Thoracic aorta (tissue), 2 donors: ENCODE results near the gene PCDHA1. TPM values are rescaled to one million over a fixed set of nuclear protein-coding genes. Genes with fewer than 3 reads are reported as not detected.

Experiments used
- ATAC-seq: fragments of 150-250 bp; one replicate; pipeline ENCODE4 v1.8.0; 2017; ENCODE audit warnings: low read depth; ENCODE audit not compliant: insufficient number of reproducible peaks, low FRiP score
- DNase-seq: peaks from one replicate; pipeline ENCODE4 v3.0.0-alpha.2; 2020; ENCODE audit warnings: low spot score
- H3K27ac ChIP-seq, 2 donors: fragments of 200-600 bp; sonication (generic); 1 replicate in 1 of 2; 2 replicates in 1 of 2; pipeline ENCODE4 v1.5.1; 2016; ENCODE audit warnings: mild to moderate bottlenecking in 2 of 2, moderate library complexity in 2 of 2
- H3K27me3 ChIP-seq: fragments of 200-600 bp; sonication (generic); replicated peaks from 2 replicates; pipeline ENCODE4 v1.6.0; 2016; ENCODE audit warnings: mild to moderate bottlenecking; ENCODE audit not compliant: insufficient read depth
- H3K36me3 ChIP-seq: fragments of 200-600 bp; sonication (generic); one replicate; pipeline ENCODE4 v1.5.1; 2016
- H3K4me1 ChIP-seq, 2 donors: fragments of 200-600 bp; sonication (generic); 1 replicate in 1 of 2; 2 replicates in 1 of 2; pipeline versions ENCODE4 v1.5.1 to v1.6.0; 2016; ENCODE audit warnings: low read depth in 2 of 2, mild to moderate bottlenecking in 1 of 2; ENCODE audit not compliant: control insufficient read depth in 1 of 2
- H3K4me3 ChIP-seq: fragments of 200-600 bp; sonication (generic); 2 replicates; pipeline ENCODE4 v1.5.1; 2016; ENCODE audit warnings: mild to moderate bottlenecking
- H3K9me3 ChIP-seq: fragments of 200-600 bp; sonication (generic); 2 replicates; pipeline ENCODE4 v1.5.1; 2016
- total RNA-seq, 2 donors: library from RNA; depleted of rRNA; stranded (reverse); fragments of >200 nt; gene quantifications; one replicate each; pipeline versions ENCODE4 v1.1.0 to v1.2.3, GENCODE V29; 2016
- TF ChIP-seq, protein P1 (sequence below): fragments of 200-600 bp; sonication (generic); IDR thresholded peaks from one replicate; pipeline ENCODE4 v1.5.1; 2019; ENCODE audit warnings: antibody characterized with exemption

PCDHA1 gene
- total RNA-seq, 2 donors from 2014 or later = not detected

DNA sequence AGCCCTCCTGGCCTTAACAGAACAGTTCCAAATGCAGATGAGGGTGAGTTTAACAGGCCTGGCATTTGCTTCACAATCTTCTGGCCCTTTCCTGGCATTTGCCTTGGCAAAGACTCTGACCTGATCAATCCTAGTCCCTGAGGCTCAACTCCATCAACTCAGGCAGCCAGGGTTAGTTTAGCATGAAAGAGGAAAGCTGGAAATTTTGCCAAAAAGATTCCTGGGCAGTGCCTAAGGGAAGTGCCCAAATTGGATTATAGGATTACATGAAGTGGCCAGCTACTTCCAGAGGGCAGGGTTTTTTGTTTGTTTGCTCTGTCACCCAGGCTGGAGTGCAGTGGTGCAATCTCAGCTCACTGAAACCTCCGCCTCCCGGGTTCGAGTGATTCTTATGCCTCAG is 217.1 kb downstream of the PCDHA1 start:
- Histone ChIP-seq H3K36me3 (no peaks in the 10 kb centered on the region), H3K4me3 (no peak overlapping the region), H3K27me3 (no peaks in the 10 kb centered on the region), H3K9me3 (no peaks in the 10 kb centered on the region), H3K27ac (no peak overlapping the region), H3K4me1 (peaks cover 5 to 8% of the 10 kb centered on the region in 2 donors)
- DNase-seq (no peak), ATAC-seq (no peak)
- TF ChIP-seq, protein P1, sequence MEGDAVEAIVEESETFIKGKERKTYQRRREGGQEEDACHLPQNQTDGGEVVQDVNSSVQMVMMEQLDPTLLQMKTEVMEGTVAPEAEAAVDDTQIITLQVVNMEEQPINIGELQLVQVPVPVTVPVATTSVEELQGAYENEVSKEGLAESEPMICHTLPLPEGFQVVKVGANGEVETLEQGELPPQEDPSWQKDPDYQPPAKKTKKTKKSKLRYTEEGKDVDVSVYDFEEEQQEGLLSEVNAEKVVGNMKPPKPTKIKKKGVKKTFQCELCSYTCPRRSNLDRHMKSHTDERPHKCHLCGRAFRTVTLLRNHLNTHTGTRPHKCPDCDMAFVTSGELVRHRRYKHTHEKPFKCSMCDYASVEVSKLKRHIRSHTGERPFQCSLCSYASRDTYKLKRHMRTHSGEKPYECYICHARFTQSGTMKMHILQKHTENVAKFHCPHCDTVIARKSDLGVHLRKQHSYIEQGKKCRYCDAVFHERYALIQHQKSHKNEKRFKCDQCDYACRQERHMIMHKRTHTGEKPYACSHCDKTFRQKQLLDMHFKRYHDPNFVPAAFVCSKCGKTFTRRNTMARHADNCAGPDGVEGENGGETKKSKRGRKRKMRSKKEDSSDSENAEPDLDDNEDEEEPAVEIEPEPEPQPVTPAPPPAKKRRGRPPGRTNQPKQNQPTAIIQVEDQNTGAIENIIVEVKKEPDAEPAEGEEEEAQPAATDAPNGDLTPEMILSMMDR = no peak

DNA sequence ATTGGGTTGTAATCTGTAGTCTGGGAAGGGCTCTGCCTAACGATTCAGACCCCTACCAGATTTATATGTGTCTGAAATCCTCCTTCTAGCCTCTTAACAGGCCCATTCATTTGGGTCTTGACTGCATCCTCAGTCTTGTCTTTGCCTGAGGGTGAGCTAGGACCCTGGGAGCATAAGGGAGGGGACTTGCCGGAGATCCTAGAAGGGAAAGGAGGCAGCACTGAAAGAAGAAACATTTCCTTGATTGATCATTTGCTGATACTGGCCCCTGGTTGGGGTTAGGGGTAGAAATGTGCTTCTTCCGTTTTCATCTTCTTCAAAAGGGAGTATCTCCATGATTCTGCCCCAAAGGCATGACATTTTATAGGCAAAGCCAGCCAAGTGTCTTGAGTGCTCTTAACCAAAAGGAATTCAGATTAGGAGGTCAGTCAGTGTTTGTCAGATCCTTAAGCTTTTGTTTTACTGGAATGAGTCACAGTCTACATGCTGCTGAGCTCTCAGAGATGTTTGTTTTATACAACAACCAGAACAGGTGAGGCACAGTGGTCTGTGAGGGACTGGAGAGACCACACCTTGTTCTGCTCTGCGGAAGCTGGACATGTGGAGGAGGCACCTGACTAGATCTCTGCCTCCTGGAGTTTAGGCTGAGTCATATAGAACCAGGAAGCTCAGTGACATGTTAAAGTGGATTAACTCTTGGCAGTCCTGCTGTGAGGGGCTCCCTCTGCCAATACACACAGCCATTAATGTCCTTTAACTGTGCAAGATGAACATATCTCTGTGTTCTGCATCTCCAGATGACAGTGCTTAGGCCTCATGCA is 218.1 kb downstream of the PCDHA1 start:
- Histone ChIP-seq H3K27me3 (no peaks in the 10 kb centered on the region), H3K27ac (no peak overlapping the region), H3K9me3 (no peaks in the 10 kb centered on the region), H3K4me1 (peaks cover 5 to 8% of the 10 kb centered on the region in 2 donors), H3K36me3 (no peaks in the 10 kb centered on the region), H3K4me3 (no peak overlapping the region)
- no peak for ATAC-seq
- no peak for DNase-seq
- TF ChIP-seq, protein P1 = no peak

DNA sequence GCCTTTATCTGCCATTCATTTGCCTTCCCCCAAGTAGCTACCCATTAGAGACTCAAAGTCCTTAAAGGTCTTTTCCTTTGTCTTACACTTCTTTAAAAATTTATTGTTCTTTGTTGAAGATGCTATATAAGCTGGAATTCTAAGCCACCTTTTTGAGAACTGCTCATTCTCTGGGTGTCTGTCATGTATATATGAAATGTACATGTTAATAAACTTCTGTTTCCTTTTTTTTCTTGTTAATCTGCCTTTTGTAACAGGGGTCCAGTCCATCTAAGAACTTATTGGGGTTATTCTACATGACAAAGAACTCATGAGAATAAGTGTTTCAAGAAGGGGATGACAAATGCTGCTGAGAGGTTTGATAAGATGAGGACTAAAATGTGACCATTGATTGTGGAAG is 221.9 kb downstream of the PCDHA1 start:
- no peak overlapping the region for H3K4me3 ChIP-seq

DNA sequence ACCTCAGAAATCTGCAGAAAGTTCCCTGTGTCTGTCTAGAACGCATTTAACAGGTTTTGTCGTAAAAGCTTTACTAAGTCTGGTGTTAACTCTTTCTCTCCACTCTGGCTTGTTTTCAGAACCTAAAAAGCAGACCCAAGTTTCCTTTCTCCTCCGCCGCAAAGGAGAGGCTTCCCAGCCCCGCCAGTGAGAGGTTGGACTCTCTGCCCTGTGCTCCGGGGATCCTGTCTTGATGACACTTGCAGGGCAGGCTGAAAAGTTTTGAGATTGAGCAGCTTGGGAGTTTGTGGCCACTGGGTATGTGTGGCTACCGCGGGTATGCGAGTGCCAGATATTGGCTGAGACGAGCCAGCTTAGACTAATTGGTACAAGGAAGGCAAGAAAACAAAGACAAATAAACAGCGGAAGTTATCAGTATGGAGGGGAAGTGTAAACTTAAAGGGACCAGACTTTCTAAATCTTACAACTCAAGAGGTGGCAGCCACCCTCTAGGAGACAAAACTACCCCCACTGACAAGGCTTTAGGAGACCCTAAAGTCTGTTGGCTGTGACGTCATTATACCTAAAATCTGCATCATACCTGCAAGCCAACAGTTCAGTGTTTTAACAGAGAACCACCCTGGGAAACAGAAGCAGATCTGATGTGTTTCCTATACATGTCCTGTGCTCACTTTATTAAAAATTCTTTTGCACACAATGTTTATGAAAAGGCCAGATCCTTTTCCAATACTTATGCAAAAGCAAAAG is 224.3 kb downstream of the PCDHA1 start:
- no peaks in the 10 kb centered on the region for H3K36me3 ChIP-seq
- no peaks in the 10 kb centered on the region for H3K9me3 ChIP-seq
- DNase-seq (no peak), ATAC-seq (no peak)
- no peak overlapping the region for H3K4me3 ChIP-seq
- H3K27ac ChIP-seq = no peak overlapping the region
- TF ChIP-seq, protein P1 = no peak
- no peaks in the 10 kb centered on the region for H3K27me3 ChIP-seq
- H3K4me1 ChIP-seq = no peaks in the 10 kb centered on the region

More for the DNA sequence above, 221.9 kb downstream of the PCDHA1 start:
- Histone ChIP-seq H3K27me3 (no peaks in the 10 kb centered on the region), H3K4me1 (no peaks in the 10 kb centered on the region), H3K27ac (no peak overlapping the region), H3K36me3 (no peaks in the 10 kb centered on the region), H3K9me3 (no peaks in the 10 kb centered on the region)
- no peak for ATAC-seq
- TF ChIP-seq, protein P1 = no peak
- no peak for DNase-seq

DNA sequence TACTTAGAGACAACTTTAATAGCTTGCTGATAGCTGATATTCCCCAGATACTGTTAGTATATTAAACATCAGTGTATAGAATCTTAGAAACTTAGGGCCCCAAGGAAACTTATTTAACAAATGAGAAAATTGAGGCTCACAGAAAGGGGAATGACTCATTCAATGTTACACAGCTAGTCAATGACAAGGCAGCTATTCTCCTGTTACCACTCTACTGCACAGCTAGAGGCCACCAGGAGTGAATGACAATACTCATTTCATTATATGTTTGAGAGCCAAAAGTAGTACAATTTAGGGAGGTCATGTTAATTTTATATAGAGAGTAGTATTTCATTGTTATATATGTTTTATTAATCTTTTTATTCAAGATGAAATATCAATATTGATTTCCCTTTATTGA is 232.0 kb downstream of the PCDHA1 start:
- H3K27ac ChIP-seq = no peak overlapping the region
- no peaks in the 10 kb centered on the region for H3K4me1 ChIP-seq
- ATAC-seq (no peak), DNase-seq (no peak)
- no peaks in the 10 kb centered on the region for H3K36me3 ChIP-seq
- TF ChIP-seq, protein P1 = no peak
- H3K4me3 ChIP-seq = no peak overlapping the region
- no peaks in the 10 kb centered on the region for H3K27me3 ChIP-seq
- H3K9me3 ChIP-seq = no peaks in the 10 kb centered on the region
